Endothelial cell of umbilical vein (primary cell): ENCODE results near the gene DIO1. TPM values are rescaled to one million over a fixed set of nuclear protein-coding genes. Genes with fewer than 3 reads are reported as not detected.

Source experiments
- BruUV-seq: library from RNA; stranded (reverse); fragments of 400-500 nt; replicated peaks from 2 replicates; lab custom pipeline; 2021; lab: Mats Ljungman, UMichigan
- CTCF ChIA-PET: fragments of 300-600, 350-600 bp; sonication (Branson Sonifier 250); formaldehyde crosslinking; loops from one replicate; lab custom pipeline; 2021; ENCODE audit warnings: antibody characterized with exemption, inconsistent platforms; lab: Charles Lee
- POLR2A ChIA-PET: fragments of 300-600, 350-600 bp; sonication (Branson Sonifier 250); formaldehyde crosslinking; loops from one replicate; lab custom pipeline; 2021; ENCODE audit warnings: antibody characterized with exemption, inconsistent platforms; lab: Charles Lee
- DNase-seq: peaks from one replicate; pipeline ENCODE4 v3.0.0-alpha.2; 2011; ENCODE audit warnings: low read depth, low spot score
- FAIRE-seq: peaks from 2 replicates; lab custom pipeline; 2011; peaks lifted over from hg19 to GRCh38; lab: Jason Lieb, UNC
- H2AFZ ChIP-seq: 2 replicates; pipeline ENCODE4 v1.6.0; 2012; ENCODE audit warnings: low read depth, low read length, control low read depth, inconsistent platforms
- H3K27ac ChIP-seq: 2 replicates; pipeline ENCODE4 v1.5.1; 2011; ENCODE audit warnings: low read depth, mild to moderate bottlenecking, control low read depth, low read length, moderate library complexity; ENCODE audit not compliant: insufficient read depth
- H3K27me3 ChIP-seq, 2 experiments: 2 replicates each; pipeline versions ENCODE4 v1.6.0 to v1.6.1; 2011; ENCODE audit warnings: low read length in 2 of 2, mixed read lengths in 1 of 2; ENCODE audit not compliant: control insufficient read depth in 2 of 2, insufficient read depth in 2 of 2
- H3K36me3 ChIP-seq, 2 experiments: 2 replicates in 1 of 2; 3 replicates in 1 of 2; pipeline ENCODE4 v1.5.1; 2011; ENCODE audit warnings: low read length in 2 of 2, mild to moderate bottlenecking in 1 of 2, moderate library complexity in 1 of 2; ENCODE audit not compliant: control insufficient read depth in 2 of 2, insufficient read depth in 2 of 2; ENCODE audit errors: extremely low read depth in 1 of 2
- H3K4me1 ChIP-seq: 3 replicates; pipeline ENCODE4 v1.5.1; 2011; ENCODE audit warnings: mild to moderate bottlenecking, low read length; ENCODE audit not compliant: control insufficient read depth, insufficient read depth; ENCODE audit errors: extremely low read depth
- H3K4me2 ChIP-seq: 2 replicates; pipeline ENCODE4 v1.6.1; 2011; ENCODE audit warnings: low read length, control low read depth, mixed read lengths; ENCODE audit not compliant: insufficient read depth
- H3K4me3 ChIP-seq, 3 experiments: fragments of 200-600 bp in 1 of 3; sonication (generic), shearing (Covaris generic) in 1 of 3; replicated peaks in 1 of 3; 2 replicates each; pipeline ENCODE4 v1.5.1; 2011 to 2016; ENCODE audit warnings: control low read depth in 3 of 3, low read length in 3 of 3, mild to moderate bottlenecking in 2 of 3, inconsistent platforms in 1 of 3, low read depth in 1 of 3, moderate library complexity in 1 of 3; ENCODE audit not compliant: insufficient read depth in 1 of 3
- H3K79me2 ChIP-seq: 2 replicates; pipeline ENCODE4 v1.6.0; 2012; ENCODE audit warnings: low read length, inconsistent platforms; ENCODE audit not compliant: control insufficient read depth, insufficient read depth
- H3K9ac ChIP-seq: replicated peaks from 2 replicates; pipeline ENCODE3; 2011; ENCODE audit warnings: low read length, control low read depth; ENCODE audit not compliant: insufficient read depth; ENCODE audit errors: extremely low read depth
- H3K9me1 ChIP-seq: replicated peaks from 3 replicates; pipeline ENCODE4 v1.6.0; 2011; ENCODE audit warnings: mild to moderate bottlenecking, low read length; ENCODE audit not compliant: control insufficient read depth, insufficient read depth; ENCODE audit errors: extremely low read depth
- H3K9me3 ChIP-seq: replicated peaks from 2 replicates; pipeline ENCODE4 v1.5.1; 2012; ENCODE audit warnings: low read length, inconsistent platforms; ENCODE audit not compliant: control insufficient read depth, insufficient read depth
- H4K20me1 ChIP-seq: replicated peaks from 2 replicates; pipeline ENCODE3; 2011; ENCODE audit warnings: mild to moderate bottlenecking, low read length; ENCODE audit not compliant: control insufficient read depth, insufficient read depth; ENCODE audit errors: extremely low read depth
- CTCF ChIP-seq, 2 donors: IDR thresholded peaks; 1 replicate in 1 of 2; 2 replicates in 1 of 2; pipeline ENCODE4 v1.5.1; 2011; ENCODE audit warnings: low read length in 2 of 2, mild to moderate bottlenecking in 2 of 2, moderate library complexity in 2 of 2, control low read depth in 1 of 2, inconsistent platforms in 1 of 2, low read depth in 1 of 2; ENCODE audit not compliant: insufficient read depth in 1 of 2; ENCODE audit errors: extremely low read depth in 1 of 2
- EZH2 ChIP-seq: IDR thresholded peaks from 2 replicates; pipeline ENCODE4 v1.6.1; 2012; ENCODE audit warnings: borderline replicate concordance, low read depth, mild to moderate bottlenecking, moderate library complexity, low read length, inconsistent platforms; ENCODE audit not compliant: severe bottlenecking
- FOS ChIP-seq: IDR thresholded peaks from 2 replicates; pipeline ENCODE4 v1.6.1; 2011; ENCODE audit warnings: mild to moderate bottlenecking, low read length, moderate library complexity, borderline replicate concordance; ENCODE audit not compliant: insufficient read depth
- GATA2 ChIP-seq: IDR thresholded peaks from 2 replicates; pipeline ENCODE4 v1.7.0; 2011; ENCODE audit warnings: low read depth, mild to moderate bottlenecking, moderate library complexity, mixed read lengths, low read length; ENCODE audit not compliant: insufficient read length, insufficient read depth
- JUN ChIP-seq: IDR thresholded peaks from 2 replicates; pipeline ENCODE4 v1.6.1; 2011; ENCODE audit warnings: borderline replicate concordance, low read depth; ENCODE audit not compliant: insufficient read length, insufficient read depth
- MAX ChIP-seq: IDR thresholded peaks from 2 replicates; pipeline ENCODE4 v1.6.1; 2011; ENCODE audit not compliant: insufficient read depth, insufficient read length
- MYC ChIP-seq: IDR thresholded peaks from one replicate; pipeline ENCODE4 v1.6.1; 2011; ENCODE audit warnings: mild to moderate bottlenecking, low read depth, low read length
- POLR2A ChIP-seq: IDR thresholded peaks from 2 replicates; pipeline ENCODE4 v1.6.1; 2012; ENCODE audit warnings: low read depth, mild to moderate bottlenecking, control low read depth, low read length
- POLR2AphosphoS5 ChIP-seq: IDR thresholded peaks from 2 replicates; pipeline ENCODE4 v1.6.1; 2012; ENCODE audit warnings: low read depth, mild to moderate bottlenecking, control low read depth, low read length, moderate library complexity; ENCODE audit not compliant: insufficient read depth
- dilution Hi-C: fragments of 300-500 bp; cut with MboI; formaldehyde crosslinking; loops from one replicate; pipeline ENCODE4 v1.15.0; 2019; ENCODE audit warnings: low sequenced_read_pairs; ENCODE audit not compliant: extremely low pct_ligation_motif_present
- intact Hi-C: fragments of 100-400 bp; cut with micrococcal nuclease; formaldehyde crosslinking; loops from one replicate; pipeline ENCODE4 v1.10.0; 2022
- polyA plus RNA-seq, 4 experiments: library from polyadenylated mRNA; depleted of rRNA in 3 of 4; stranded (reverse) in 3 of 4; unstranded in 1 of 4; fragments of >200 nt; gene quantifications; 2 replicates each; pipeline versions ENCODE4 v1.2.1 to v1.2.3, GENCODE V29; 2011 to 2012; ENCODE audit warnings: missing spikeins in 1 of 4
- total RNA-seq: library from RNA; stranded (reverse); gene quantifications from 2 replicates; pipeline ENCODE4 v1.2.3, GENCODE V29; 2021

Gene DIO1
- total and polyA plus RNA-seq, 2 donors (not counting 3 experiments of a cell fraction or from before 2014, with no cell fraction given), result not detected

- no peaks in the 10 kb centered on the region for H3K4me1 ChIP-seq
- CTCF ChIA-PET, result interaction anchor here (0.6 to 3.8 kb wide), 5 partner anchors 10 to 579 kb away, joined by 3 to 27 read pairs (median 3); no protein-coding TSS in a partner anchor
- POLR2A ChIA-PET, result no interaction called here
- H3K79me2 ChIP-seq, result no peaks in the 10 kb centered on the region
- H3K27me3 ChIP-seq, result no peaks in the 10 kb centered on the region
- no peak for FAIRE-seq
- H3K9me3 ChIP-seq, result no peaks in the 10 kb centered on the region
- no peak overlapping the region for H3K4me3 ChIP-seq
- TF ChIP-seq POLR2AphosphoS5 (no peak), JUN (no peak), FOS (no peak)
- no TSS peak for BruUV-seq
- intact Hi-C loops, result no loop called here
- no peak for DNase-seq
- no peak overlapping the region for H3K4me2 ChIP-seq
- H4K20me1 ChIP-seq, result no peaks in the 10 kb centered on the region
- H3K27ac ChIP-seq, result no peak overlapping the region
- dilution Hi-C loops, result no loop called here
- H3K36me3 ChIP-seq, result peaks cover 0 to 3% of the 10 kb centered on the region in 2 experiments
- no peaks in the 10 kb centered on the region for H3K9me1 ChIP-seq
- no peak overlapping the region for H3K9ac ChIP-seq
- H2AFZ ChIP-seq, result no peak overlapping the region
Measured at GRCh38 chr1:53850082-53850673, 43.8 kb upstream of the DIO1 start.

DNA sequence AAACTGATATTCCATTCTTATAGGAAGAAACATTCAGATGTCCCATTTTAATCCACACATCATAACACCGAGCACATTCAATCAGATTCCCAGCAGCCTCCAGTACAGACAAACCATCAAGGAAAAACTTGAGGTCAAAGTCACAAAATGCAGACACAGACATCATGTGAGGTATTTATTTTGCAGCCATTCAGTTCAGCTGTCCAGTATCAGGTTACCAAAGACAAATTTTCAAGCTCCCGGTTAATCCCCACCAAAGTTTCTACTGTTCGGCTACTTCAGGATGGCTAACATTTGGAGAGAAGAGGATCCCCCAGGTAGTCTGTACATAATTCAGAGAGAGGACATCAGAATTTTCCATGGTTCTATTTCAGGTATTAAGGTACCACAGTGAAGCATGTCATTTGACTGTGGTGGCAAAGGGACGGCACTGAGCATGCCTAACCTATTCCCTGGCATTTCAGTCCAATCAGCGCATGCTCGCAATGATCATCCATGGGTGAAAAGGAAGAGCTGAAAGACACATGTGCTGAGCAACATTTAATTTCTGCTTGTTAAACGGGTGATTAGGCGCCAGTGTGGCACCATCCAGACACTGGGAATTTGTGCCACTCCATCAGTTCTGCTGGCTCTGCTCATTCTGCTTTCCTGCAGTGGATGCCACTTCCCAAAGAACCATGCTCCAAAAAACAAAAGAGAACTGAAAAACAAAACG, 42.3 kb upstream of the DIO1 start:
- no peak overlapping the region for H3K27ac ChIP-seq
- H3K4me2 ChIP-seq, result no peak overlapping the region
- dilution Hi-C loops, result no loop called here
- ChIA-PET POLR2A (no interaction called here), CTCF (interaction anchor here (2.1 to 3.8 kb wide), 2 partner anchors 8 to 27 kb away, joined by 6 to 27 read pairs; no protein-coding TSS in a partner anchor)
- H3K4me1 ChIP-seq, result no peaks in the 10 kb centered on the region
- H4K20me1 ChIP-seq, result no peaks in the 10 kb centered on the region
- intact Hi-C loops, result no loop called here
- H3K9me3 ChIP-seq, result no peaks in the 10 kb centered on the region
- BruUV-seq, result no TSS peak
- peaks cover 0 to 5% of the 10 kb centered on the region in 2 experiments for H3K36me3 ChIP-seq
- no peaks in the 10 kb centered on the region for H3K9me1 ChIP-seq
- H3K4me3 ChIP-seq, result no peak overlapping the region
- no peak for FAIRE-seq
- H2AFZ ChIP-seq, result no peak overlapping the region
- H3K9ac ChIP-seq, result no peak overlapping the region
- H3K79me2 ChIP-seq, result no peaks in the 10 kb centered on the region
- H3K27me3 ChIP-seq, result no peaks in the 10 kb centered on the region
- no peak for DNase-seq
- TF ChIP-seq MYC (no peak), POLR2A (no peak), EZH2 (no peak), JUN (no peak), MAX (no peak), GATA2 (no peak), FOS (no peak), CTCF (IDR thresholded peaks at IDR 0.05; ENCODE audit: extremely low read depth in 1 of 2, insufficient read depth in 1 of 2, low read depth in 1 of 2, low read length in 2 of 2) (no peak), POLR2AphosphoS5 (no peak)
